ENCODE results near the gene ZSWIM9.

The ZSWIM9 gene

DNA sequence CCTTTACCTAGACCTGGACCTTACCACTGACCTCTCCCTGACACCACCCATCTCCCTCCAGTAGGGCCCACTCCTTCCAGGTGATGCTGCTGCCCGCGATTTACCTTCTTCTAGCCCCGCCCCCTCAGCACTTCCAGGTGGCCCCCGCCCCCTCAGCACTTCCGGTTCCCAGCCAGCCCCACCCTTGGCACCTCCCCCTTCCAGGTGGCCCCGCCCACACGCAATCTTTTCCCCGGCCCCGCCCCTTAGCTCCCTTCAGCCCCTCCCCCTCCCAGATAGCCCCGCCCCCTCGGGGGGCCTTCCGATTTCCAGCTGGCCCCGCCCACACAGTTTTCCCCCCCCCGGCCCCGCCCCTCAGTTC is 922 bp upstream of the ZSWIM9 start:
- ChIA-PET POLR2A (ENCODE audit: low non-redundant PET) (no interaction called here), CTCF (no interaction called here)
- H3K27ac ChIP-seq, result peak overlapping the region; percentile 93
- TF ChIP-seq, protein P1, sequence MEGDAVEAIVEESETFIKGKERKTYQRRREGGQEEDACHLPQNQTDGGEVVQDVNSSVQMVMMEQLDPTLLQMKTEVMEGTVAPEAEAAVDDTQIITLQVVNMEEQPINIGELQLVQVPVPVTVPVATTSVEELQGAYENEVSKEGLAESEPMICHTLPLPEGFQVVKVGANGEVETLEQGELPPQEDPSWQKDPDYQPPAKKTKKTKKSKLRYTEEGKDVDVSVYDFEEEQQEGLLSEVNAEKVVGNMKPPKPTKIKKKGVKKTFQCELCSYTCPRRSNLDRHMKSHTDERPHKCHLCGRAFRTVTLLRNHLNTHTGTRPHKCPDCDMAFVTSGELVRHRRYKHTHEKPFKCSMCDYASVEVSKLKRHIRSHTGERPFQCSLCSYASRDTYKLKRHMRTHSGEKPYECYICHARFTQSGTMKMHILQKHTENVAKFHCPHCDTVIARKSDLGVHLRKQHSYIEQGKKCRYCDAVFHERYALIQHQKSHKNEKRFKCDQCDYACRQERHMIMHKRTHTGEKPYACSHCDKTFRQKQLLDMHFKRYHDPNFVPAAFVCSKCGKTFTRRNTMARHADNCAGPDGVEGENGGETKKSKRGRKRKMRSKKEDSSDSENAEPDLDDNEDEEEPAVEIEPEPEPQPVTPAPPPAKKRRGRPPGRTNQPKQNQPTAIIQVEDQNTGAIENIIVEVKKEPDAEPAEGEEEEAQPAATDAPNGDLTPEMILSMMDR (conservative IDR thresholded peaks at IDR 0.05; ENCODE audit: low read depth), result no peak
- peak; percentile 97 for DNase-seq (ENCODE audit: low spot score)

DNA sequence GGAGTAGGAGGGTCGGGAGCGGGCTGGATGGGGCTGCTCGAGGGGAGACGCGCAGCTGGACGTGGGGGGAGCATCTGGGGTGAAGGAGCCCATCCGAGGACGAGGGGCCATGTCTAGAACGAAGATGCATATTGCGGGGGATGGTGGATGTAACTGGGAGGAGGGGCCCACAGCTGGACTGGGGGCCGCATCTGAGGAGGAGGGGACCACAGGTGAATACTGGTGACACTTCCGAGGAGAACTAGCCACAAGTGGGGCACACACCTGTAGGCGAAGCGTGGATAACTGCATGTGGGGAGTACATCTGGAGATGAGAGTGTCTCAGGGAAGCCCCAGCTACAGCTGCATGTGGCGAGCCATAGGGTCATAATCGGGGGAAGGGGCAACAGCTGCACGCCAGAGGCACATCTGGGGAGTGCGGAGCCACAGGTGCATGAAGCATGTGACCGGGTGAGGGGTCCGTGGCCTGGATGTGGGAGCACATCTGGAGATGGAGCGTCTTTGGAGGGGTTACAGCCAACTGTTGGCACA is 402 bp downstream of the ZSWIM9 start:
- TF ChIP-seq, protein P1 (conservative IDR thresholded peaks at IDR 0.05; ENCODE audit: low read depth), result no peak
- no peak for DNase-seq (ENCODE audit: low spot score)
- ChIA-PET POLR2A (ENCODE audit: low non-redundant PET) (no interaction called here), CTCF (no interaction called here)
- H3K27ac ChIP-seq, result peak overlapping the region; percentile 93

DNA sequence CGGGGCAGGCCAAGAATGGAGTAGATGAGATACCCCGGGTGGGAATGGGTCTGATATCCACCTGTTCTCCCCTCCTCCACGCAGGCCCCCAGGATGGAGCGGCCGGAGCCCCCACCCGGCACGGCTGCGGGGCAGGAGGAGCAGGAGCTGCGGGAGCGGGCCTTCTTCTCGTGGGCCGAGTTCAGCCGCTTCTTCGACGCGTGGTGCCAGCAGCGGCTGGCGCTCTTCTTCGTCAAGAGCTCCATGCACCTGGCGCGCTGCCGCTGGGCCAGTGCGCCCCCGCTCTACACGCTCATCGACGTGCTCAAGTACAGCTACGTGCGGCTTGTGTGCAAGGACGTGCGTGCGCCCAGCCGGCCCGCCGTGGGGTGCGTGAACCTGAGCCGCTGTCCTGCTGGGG is 1.2 kb downstream of the ZSWIM9 start:
- ChIA-PET CTCF (no interaction called here), POLR2A (ENCODE audit: low non-redundant PET) (no interaction called here)
- H3K27ac ChIP-seq, result peak overlapping the region; percentile 93; the same call in 1 of the 2 replicates
- TF ChIP-seq, protein P1 (conservative IDR thresholded peaks at IDR 0.05; ENCODE audit: low read depth), result no peak
- no peak for DNase-seq (ENCODE audit: low spot score)

DNA sequence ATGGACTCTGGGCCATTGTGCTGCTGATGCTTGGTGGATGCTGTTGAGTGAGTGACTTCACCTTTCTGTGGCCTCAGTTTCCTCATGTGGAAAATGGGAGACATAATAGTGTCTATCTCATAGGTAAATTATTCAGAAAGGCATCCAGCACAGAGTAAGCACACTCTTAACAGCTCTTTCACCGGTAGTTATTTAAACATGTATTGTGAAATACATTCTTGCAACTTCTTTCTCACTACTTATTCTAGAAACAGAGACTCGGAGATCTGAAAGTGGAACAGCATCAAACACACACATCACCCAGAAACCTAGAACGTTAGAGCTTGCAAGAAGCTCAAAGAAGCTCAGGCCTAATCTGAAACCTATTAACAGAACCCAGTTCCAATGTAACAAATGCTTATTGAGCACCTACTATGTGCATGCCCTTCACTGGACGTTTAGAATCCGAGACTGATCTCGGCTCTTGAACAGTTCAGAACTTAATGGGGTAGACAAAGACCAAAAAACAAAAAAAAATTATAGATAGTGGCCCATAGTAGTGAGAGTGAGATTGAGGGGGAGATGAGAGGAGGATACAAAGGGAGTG is 4.1 kb downstream of the ZSWIM9 start:
- ChIA-PET POLR2A (ENCODE audit: low non-redundant PET) (no interaction called here), CTCF (no interaction called here)
- TF ChIP-seq, protein P1 (conservative IDR thresholded peaks at IDR 0.05; ENCODE audit: low read depth), result no peak
- DNase-seq (ENCODE audit: low spot score), result no peak
- H3K27ac ChIP-seq, result no peak overlapping the region

DNA sequence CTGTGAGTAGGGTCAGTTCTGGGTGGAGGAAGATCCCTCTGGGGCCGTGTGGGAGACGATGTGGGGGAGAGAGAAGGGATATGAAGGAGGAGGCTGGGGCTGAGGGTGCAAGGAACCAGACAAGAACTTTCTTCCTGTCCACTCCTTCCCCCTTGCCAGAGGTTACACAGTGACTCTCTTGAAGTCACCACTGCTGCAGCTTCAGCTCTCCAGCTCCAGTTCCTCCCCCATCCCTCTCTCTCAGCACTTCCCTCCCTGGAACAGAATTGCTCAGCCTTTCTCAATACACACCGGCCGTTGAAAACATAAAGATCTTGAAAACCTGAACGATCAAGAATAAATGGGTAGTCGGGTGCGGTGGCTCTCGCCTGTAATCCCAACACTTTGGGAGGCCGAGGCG is 5.1 kb downstream of the ZSWIM9 start:
- peak overlapping the region; percentile 21 for H3K27ac ChIP-seq
- DNase-seq (ENCODE audit: low spot score), result no peak
- ChIA-PET POLR2A (ENCODE audit: low non-redundant PET) (no interaction called here), CTCF (no interaction called here)
- TF ChIP-seq, protein P1 (conservative IDR thresholded peaks at IDR 0.05; ENCODE audit: low read depth), result no peak

DNA sequence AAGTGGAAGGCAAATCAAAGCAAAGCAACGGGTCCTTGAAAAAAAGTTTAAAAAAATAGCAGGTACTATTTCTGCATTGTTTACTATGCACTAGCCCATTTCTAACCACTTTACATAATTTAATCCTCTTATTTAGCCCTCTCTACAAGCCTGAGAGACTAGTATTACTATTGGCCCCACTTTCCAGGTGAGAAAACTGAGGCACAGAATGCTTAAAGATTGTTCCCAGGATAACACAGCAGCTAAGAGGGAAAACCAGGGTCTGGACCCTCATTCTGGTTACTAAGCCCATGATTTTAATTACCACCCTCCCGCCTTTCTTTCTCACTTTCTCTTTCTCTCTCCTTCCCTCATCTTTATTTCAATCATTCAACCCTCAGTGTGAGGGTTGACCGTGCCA is 5.7 kb downstream of the ZSWIM9 start:
- POLR2A ChIA-PET (ENCODE audit: low non-redundant PET), result no interaction called here
- CTCF ChIA-PET, result no interaction called here
- TF ChIP-seq, protein P1 (conservative IDR thresholded peaks at IDR 0.05; ENCODE audit: low read depth), result no peak
- H3K27ac ChIP-seq, result no peak overlapping the region
- no peak for DNase-seq (ENCODE audit: low spot score)

Data from RWPE1 (cell line).